ENCODE data around the gene CPTP.

CPTP gene

DNA sequence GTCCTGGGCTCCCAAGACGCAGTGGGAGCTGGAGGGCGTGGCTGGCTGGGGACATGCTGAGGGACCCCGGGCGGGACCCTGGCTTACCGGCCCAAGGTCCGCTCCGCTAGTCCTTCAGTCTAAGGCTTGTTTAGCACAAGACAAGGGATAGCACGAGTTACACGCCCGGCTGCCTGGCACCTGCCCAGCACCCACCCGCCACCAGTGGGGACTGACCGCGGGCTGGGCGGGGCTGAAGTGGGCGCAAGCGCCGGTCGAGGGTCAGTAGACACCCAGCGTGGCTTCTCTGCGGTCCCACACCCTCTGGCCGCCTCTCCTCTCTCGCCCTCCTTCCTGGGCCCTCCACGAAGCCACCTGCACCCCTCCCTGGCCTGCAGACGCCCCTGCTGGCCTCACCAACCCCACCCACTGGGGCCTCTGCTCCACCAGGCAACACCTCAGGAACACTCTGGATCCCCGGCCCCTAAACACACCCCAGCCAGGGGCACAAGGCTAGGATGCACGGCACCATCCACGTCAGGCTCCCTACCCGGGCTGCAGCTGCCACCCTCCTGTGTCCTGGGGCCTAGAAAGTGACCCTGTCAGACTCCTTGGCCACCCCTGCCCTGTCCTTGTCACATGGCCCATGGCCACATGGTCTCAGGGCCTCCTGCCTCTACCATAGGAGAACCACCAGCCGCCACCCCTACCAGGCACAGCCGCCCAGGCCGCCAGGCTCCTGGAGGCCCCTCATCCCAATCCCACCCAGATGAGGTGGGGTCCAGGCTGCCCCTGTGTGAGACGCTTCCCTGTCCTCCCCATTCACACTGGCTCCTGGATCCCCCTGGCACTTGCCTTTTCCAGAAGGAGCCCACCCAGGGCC lies 12.6 kb downstream of the CPTP start:
- no peak for DNase-seq

- no peak for DNase-seq
These were observed 13.2 kb downstream of the CPTP start for GRCh38 chr1:1337793-1338147.

DNA sequence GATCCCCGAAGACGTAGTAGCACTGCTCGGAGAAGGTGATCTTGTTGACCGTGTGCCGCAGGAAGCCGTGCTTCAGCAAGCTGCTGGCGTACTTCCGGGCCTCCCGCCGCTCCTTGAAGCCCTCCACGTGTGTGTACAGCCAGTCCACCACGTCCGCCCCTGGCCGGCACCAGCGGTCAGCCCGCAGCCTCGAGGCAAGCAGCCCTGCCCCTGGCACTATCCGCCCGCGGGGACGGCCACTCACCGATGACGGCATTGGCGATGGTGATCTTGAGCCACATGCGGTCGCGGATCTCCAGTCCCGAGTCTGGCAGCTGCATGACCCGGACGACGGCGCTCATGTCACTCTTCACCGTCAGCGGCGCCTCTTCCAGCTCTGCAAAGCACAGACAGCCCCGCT lies 13.7 kb downstream of the CPTP start:
- no peak for DNase-seq

- DNase-seq = no peak
These were observed 15.6 kb downstream of the CPTP start for GRCh38 chr1:1340185-1340584.

DNA sequence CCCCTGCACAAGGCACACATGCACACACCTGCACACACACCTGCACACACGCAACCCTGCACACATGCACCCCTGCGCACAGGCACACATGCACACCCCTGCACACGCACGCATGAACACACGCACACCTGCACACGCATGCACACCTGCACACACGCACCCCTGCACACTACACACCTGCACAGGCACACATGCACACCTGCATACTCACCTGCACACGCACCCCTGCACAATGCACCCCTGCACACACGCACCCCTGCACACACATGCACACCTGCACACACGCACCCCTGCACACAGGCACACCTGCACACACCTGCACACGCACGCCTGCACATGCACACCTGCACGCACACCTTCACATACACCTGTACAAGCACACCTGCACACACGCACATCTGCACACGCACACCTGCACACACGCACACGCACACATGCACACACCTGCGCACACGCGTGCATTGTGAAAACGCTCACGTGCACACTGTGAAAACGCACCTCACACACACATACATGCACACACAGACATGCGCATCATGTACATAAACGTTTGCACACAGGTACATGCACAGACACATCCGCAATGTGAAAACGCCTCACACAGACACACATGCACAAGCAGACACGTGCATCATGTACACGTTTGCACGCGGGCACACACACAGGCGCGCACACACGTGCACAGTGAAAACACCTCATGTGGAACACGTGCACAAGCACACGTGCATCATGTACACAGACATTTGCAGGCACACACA lies 16.4 kb downstream of the CPTP start:
- no peak for DNase-seq

- no peak for DNase-seq
These were observed 17.0 kb downstream of the CPTP start for GRCh38 chr1:1341549-1342021.

GRCh38 chr1:1342061-1342562 lies 17.5 kb downstream of the CPTP start:
- DNase-seq = no peak

DNA sequence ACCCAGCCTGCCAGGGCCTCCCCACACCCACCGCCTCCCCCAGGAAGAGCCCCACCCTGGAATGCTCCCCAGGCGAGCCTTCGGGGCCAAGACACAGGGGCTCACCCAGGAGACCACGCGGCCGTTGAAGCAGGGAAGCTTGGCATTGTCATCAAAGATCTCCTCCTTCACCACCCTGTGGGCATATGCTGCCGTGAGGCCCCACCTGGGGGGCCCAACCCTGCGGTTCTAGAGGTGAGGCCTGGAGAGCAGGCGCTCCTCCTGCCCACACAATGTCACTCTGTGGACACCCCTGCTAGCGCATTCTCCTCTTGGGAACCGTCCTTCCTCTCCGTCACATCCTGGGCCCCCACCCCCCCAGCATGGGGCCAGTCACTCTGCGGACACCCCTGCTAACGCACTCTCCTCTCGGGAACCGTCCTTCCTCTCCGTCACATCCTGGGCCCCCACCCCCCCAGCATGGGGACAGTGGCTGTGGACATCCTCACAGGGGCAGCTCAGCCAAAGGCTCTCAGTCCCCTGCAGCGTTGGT lies 18.0 kb downstream of the CPTP start:
- no peak for DNase-seq

GRCh38 chr1:1343811-1344421 lies 19.3 kb downstream of the CPTP start:
- DNase-seq = no peak

- no peak for DNase-seq
These were observed 20.2 kb downstream of the CPTP start for GRCh38 chr1:1344655-1345361.

GRCh38 chr1:1345384-1345783 lies 20.8 kb downstream of the CPTP start:
- DNase-seq = no peak

GRCh38 chr1:1345860-1346500 lies 21.4 kb downstream of the CPTP start:
- DNase-seq = no peak

DNA sequence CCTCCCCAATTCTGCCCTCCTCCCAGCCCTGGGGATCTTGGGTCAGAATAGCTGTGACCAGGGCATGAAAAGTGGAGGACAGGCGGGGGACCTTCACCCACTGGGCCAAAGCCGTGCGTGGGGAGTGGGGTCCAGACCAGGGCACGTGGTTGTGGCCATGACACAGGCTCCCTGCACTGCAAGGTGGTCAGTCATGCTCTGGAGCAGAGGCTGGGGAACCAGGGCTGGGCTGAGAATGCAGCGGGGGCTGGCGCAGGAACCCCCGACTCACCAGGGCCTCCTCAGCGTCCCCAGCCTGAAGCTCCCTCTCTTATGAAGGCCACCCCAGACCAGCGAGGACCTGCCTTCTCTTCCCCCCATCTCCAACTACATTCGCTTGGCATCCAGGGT lies 21.9 kb downstream of the CPTP start:
- no peak for DNase-seq

GRCh38 chr1:1347026-1347595 lies 22.5 kb downstream of the CPTP start:
- no peak for DNase-seq

DNA sequence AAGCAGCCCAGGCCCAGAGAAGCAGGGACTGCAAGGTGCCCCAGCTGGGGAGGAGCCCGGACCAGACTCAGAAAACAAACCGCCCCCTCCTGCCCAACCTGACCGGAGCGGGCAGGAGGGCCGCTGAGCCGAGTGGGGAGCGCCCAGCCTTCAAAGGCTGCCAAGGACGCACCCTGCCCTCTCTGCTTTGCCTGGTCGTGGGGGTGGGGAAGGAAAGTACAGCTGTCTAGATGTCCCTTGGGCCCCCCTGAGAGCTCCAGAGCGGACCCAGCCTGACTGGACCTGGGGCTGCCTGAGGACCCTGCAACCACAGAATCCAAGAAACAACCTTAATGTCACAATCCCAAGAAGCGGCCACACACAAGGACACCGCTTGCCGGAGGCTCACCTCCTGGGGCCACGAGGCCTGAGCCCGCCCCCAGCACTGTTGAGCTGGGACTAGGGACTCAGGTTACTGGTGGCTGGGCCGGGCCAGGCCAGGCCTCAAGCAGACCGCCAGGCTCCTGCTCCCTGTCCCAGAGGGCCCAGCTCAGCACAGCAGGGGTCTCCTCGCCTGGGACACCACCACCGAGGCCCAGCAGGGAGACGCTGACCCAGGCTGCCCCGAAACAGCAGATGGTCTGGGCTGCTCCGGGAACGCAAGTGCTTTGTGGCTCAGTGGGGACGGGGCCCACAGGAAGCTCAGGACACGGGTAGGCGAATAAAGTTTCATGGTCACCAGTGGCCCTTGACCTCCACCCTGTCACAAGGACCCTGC lies 23.2 kb downstream of the CPTP start:
- DNase-seq = no peak

DNA sequence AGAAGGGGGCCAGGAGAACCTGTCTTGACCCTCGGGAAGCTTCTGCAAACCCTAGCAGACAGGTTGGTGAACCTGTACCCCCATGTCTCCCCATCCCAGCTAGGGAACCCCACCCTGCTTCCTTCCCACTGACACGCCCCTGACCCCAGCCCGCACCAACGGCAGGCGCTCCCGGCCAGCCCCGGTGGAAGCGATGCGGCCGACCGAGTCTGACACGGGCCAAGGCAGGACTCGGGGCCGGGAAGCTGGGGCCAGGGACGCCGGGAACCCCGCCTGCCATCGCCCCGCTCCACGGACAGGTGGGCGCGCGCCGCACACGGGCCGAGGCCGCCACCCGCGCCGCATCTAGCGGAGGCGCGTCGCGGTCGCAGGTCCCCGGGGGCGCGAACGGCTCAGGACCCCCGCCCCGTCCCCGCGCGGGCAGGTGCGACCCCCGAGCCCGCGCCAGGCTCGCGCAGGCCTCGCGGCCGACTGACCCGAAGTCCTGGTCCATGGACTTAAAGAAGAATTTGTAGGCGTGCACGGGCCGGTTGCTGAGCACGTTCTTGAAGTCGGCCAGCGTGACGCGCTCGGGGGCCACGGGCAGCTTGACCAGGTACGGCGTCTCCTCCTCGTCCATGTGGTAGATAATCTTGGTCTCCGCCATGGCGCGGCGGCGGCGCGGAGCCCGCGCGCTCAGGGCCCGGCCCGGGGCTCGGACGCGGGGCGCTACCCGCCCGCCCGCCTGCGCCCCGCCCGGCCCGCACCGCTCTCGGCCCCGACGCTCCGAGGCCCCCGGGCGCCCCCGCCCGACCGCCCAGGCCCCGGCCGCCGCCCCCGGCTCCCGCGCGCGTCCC lies 24.0 kb downstream of the CPTP start:
- DNase-seq = no peak

DNA sequence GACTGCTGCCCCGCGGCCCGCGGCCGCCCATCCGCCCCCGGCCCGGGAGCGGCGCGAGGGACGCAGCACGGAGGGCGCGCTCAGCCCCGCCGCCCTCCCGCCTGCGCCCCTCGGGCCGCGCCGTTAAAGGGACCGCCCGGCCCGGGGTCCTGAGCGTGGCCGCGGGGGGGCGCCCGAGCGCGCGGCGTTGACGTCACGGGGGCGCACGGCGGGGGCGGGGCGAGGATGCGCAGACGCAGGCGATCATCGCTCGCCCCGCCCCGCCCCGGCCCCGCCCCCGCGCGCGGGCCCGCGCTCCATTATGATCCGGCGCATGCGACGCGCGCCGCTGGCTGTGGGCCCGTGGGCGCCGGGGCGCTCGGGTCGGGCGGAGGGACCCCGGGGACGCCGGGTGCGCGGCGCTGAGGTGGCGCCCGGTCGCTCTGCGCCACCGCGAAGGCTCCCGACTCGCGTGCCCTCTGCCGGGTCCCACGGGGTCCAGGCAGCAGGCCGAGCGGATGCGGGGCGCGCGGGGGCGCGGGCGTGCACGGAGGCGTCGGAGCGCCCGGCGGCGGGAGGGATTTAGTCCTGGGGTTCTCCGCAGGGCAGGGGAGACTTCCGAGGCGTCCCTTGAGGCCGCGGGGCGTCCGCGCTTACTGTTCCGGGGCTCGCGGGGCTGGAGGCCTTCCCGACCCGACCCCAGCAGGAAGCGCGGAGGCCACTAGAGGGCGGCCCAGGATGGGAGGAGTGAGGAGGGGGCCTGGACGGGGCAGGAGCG lies 24.8 kb downstream of the CPTP start, which contains the start of gene DVL1:
DVL1 (minus strand) TSS at position 163 of the 757 bp plus-strand sequence. CDS start 353 bp downstream, outside the sequence.
- peak; percentile 58 for DNase-seq

- no peak for DNase-seq
These were observed 27.2 kb downstream of the CPTP start for GRCh38 chr1:1351511-1352427.

All from NCI-H2171 (cell line).